Mesothelial cell of epicardium (in vitro differentiated cells): ENCODE measurements around the gene SAMD14. TPM values are rescaled to one million over a fixed set of nuclear protein-coding genes. Genes with fewer than 3 reads are reported as not detected.
A peak's percentile ranks its signal among the peaks of the same experiment; 100 is the strongest.

Experiments
- DNase-seq, 2 experiments: peaks; one replicate each; pipeline ENCODE4 v3.0.0; 2021; ENCODE audit warnings: low spot score in 2 of 2; ENCODE audit not compliant: unreplicated experiment in 2 of 2
- H3K27ac Mint-ChIP-seq: 2 replicates; pipeline ENCODE4 v1.8.0; 2021; ENCODE audit warnings: mixed read lengths
- H3K27me3 Mint-ChIP-seq: 2 replicates; pipeline ENCODE4 v1.8.0; 2021; ENCODE audit warnings: low read depth, mixed read lengths
- H3K36me3 Mint-ChIP-seq: 2 replicates; pipeline ENCODE4 v1.8.0; 2021; ENCODE audit warnings: mixed read lengths
- H3K4me1 Mint-ChIP-seq: 2 replicates; pipeline ENCODE4 v1.8.0; 2021; ENCODE audit warnings: mixed read lengths
- H3K4me3 Mint-ChIP-seq: 2 replicates; pipeline ENCODE4 v1.8.0; 2021; ENCODE audit warnings: mild to moderate bottlenecking, moderate library complexity, mixed read lengths
- H3K9me3 Mint-ChIP-seq: 2 replicates; pipeline ENCODE4 v1.8.0; 2021; ENCODE audit warnings: mixed read lengths
- total RNA-seq: library from RNA; stranded (reverse); gene quantifications from 3 replicates; pipeline ENCODE4 v1.2.1, GENCODE V29; 2021
- TF ChIP-seq, protein P1 (sequence below): fragments of 200-600 bp; sonication (generic); IDR thresholded peaks from one replicate; pipeline ENCODE4 v1.5.0; 2021; ENCODE audit warnings: antibody characterized with exemption; ENCODE audit not compliant: unreplicated experiment

The SAMD14 gene
- total RNA-seq, 1 donor from 2014 or later: 19.4 TPM

DNA sequence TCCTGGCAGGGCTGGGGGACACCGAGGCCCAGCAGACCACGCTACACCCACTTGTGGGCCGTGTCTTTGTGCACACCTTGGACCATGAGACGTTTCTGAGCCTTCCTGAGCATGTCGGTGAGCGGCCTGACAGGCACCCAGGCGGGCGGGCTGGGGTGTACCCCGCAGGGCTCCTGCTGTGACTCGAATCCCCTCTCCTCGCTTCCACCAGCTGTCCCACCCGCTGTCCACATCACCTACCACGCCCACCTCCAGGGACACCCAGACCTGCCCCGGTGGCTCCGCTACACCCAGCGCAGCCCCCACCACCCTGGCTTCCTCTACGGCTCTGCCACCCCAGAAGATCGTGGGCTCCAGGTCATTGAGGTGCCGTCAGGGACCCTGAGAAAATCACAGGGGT, 37.4 kb upstream of the SAMD14 start:
- no peak overlapping the region for H3K4me3 Mint-ChIP-seq
- TF ChIP-seq, protein P1, sequence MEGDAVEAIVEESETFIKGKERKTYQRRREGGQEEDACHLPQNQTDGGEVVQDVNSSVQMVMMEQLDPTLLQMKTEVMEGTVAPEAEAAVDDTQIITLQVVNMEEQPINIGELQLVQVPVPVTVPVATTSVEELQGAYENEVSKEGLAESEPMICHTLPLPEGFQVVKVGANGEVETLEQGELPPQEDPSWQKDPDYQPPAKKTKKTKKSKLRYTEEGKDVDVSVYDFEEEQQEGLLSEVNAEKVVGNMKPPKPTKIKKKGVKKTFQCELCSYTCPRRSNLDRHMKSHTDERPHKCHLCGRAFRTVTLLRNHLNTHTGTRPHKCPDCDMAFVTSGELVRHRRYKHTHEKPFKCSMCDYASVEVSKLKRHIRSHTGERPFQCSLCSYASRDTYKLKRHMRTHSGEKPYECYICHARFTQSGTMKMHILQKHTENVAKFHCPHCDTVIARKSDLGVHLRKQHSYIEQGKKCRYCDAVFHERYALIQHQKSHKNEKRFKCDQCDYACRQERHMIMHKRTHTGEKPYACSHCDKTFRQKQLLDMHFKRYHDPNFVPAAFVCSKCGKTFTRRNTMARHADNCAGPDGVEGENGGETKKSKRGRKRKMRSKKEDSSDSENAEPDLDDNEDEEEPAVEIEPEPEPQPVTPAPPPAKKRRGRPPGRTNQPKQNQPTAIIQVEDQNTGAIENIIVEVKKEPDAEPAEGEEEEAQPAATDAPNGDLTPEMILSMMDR: no peak
- no peak for DNase-seq
- no peaks in the 10 kb centered on the region for H3K36me3 Mint-ChIP-seq
- no peaks in the 10 kb centered on the region for H3K9me3 Mint-ChIP-seq
- H3K27ac Mint-ChIP-seq: no peak overlapping the region
- peaks cover 4% of the 10 kb centered on the region for H3K4me1 Mint-ChIP-seq
- H3K27me3 Mint-ChIP-seq: no peaks in the 10 kb centered on the region

DNA sequence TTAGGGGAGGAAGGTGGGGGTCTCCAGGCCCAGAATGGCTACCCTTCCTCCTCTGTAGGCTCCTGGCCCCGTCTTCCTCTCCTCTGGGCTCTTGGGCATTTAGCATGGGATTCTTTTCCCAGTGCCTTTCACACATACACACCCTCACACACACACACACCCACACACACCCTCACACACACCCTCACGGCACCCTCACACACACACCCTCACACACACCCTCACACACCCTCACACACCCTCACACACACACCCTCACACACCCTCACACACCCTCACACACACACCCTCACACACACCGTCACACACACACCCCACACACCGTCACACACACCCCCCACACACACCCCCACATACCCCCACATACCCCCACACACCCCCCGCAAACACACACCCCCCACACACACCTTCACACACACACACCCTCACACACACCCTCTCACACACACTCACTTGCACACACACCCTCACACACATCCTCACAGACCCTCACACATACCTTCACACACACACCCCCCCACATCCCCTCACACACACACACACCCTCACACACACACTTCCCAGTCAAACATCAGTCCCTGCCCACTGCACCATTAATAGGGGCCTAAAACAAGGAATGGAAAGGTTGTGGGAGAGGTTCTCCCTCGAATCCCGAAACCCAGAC, 36.7 kb upstream of the SAMD14 start:
- Mint-ChIP-seq H3K4me3 (no peak overlapping the region), H3K27ac (no peak overlapping the region), H3K4me1 (peaks cover 6% of the 10 kb centered on the region)

DNA sequence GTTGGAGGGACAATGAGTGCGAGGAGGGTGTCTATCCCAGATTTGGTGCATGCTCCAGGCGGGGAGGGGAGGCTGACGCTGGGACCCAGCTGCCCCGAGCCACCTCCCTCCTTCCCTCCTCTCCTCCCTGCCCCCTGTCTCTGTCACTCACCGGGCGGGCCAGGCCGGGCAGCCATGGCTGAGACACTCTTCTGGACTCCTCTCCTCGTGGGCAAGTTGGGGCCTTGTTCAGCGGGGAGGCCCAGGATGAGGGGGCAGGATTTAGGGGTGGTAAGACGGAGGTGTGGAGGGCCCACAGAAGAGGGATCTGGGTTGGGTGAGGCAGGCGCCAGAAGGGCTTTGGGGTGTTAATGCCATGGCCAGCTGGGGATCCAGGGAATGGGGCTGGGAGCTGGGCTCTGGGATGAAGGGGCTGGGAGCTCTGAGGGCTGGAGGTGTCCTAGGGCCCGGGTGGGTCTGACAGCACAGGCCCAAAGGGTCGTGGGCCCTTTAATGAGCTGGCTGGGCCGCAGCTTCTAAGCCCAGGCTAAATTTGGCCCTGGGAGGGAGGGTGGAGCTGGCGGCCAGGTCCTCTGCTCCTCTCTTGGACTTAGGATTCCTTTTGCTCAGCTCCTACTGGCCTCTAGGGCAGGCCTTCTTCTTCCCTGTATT, 36.0 kb upstream of the SAMD14 start, which contains the start of gene SGCA:
Gene SGCA (plus strand): TSS at position 139 of the 651 bp plus-strand sequence. CDS start 36 bp downstream, at position 175.
- Mint-ChIP-seq H3K4me1 (peaks cover 9% of the 10 kb centered on the region), H3K27ac (peak within 1 kb of the TSS; percentile 33), H3K4me3 (no peak within 1 kb of the TSS)

More for the DNA sequence above, 36.7 kb upstream of the SAMD14 start:
- no peaks in the 10 kb centered on the region for H3K9me3 Mint-ChIP-seq
- TF ChIP-seq, protein P1: no peak
- no peaks in the 10 kb centered on the region for H3K36me3 Mint-ChIP-seq
- peaks cover 2% of the 10 kb centered on the region for H3K27me3 Mint-ChIP-seq
- no peak for DNase-seq

DNA sequence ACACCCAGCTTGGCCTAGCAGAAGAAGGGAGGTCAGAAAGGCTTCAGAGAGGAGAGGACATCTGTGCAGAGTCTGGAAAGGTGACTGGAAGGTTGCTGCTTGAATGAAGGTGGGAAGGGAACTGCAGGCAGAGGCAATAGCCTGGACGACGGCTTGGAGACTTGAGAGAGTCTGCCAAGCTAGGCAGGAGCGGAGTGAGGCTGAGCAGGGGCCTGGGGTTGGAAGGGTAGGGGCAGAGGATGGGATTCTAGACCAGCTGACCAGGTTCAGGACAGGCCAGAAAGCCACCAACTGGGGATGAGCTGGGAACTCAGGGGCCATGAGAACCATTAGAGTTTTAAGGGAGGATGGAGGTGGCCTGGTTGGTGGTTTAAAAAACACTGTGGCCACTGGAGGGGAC, 35.5 kb upstream of the SAMD14 start:
- Mint-ChIP-seq H3K4me1 (peaks cover 13% of the 10 kb centered on the region), H3K27me3 (peaks cover 3% of the 10 kb centered on the region), H3K4me3 (no peak overlapping the region), H3K36me3 (no peaks in the 10 kb centered on the region), H3K27ac (peak overlapping the region; percentile 33), H3K9me3 (no peaks in the 10 kb centered on the region)
- TF ChIP-seq, protein P1: no peak
- no peak for DNase-seq

More for the DNA sequence above, 36.0 kb upstream of the SAMD14 start, which contains the start of gene SGCA:
- H3K36me3 Mint-ChIP-seq: no peaks in the 10 kb centered on the region
- TF ChIP-seq, protein P1: no peak
- H3K27me3 Mint-ChIP-seq: peaks cover 3% of the 10 kb centered on the region
- no peak for DNase-seq
- no peaks in the 10 kb centered on the region for H3K9me3 Mint-ChIP-seq

DNA sequence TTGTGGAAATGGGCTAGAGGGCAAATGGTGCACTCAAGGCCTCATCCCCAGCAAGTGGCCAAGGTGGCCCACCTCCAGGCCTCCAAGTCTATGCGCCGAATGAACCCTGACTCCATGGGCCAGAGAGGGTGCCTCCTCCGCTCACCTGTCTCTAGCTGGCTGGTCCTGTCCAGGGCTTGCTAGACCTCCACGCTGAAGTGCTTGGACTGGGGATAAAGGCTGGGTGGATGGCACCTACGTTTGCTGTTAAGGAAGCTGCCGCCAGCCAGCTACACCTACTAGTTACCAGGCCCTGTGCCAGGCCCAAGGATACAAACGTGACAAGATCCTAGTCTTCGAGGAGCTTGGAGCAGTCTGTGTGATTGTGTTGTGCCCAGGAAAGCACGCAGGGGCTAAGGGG, 35.1 kb upstream of the SAMD14 start:
- Mint-ChIP-seq H3K9me3 (no peaks in the 10 kb centered on the region), H3K4me3 (no peak overlapping the region), H3K36me3 (no peaks in the 10 kb centered on the region), H3K27me3 (peaks cover 3% of the 10 kb centered on the region), H3K4me1 (peaks cover 13% of the 10 kb centered on the region), H3K27ac (no peak overlapping the region)
- DNase-seq: no peak
- TF ChIP-seq, protein P1: no peak
